HG03378 (cell line): ENCODE data around the gene YPEL1.
"Not testable (repeated sequence)": the region's sequence is repeated elsewhere in the genome, so short reads cannot be mapped to it uniquely, and the experiment has no call there.

ENCODE experiments used
- ATAC-seq: cut with Tn5 transposase; IDR thresholded peaks from one replicate; pipeline ENCODE4 v1.9.1; 2021; ENCODE audit warnings: mild to moderate bottlenecking, moderate library complexity; ENCODE audit not compliant: unreplicated experiment

The YPEL1 gene

GRCh38 chr22:21686193-21686608 is 49.4 kb downstream of the YPEL1 start:
- ATAC-seq, result no peak

GRCh38 chr22:21685164-21685513 is 50.5 kb downstream of the YPEL1 start:
- no peak for ATAC-seq

- no peak for ATAC-seq
These were observed 51.0 kb downstream of the YPEL1 start for GRCh38 chr22:21684492-21685163.

GRCh38 chr22:21683401-21683811 is 52.2 kb downstream of the YPEL1 start:
- ATAC-seq, result no peak

- ATAC-seq, result no peak
These were observed 53.0 kb downstream of the YPEL1 start for GRCh38 chr22:21682385-21683175.

- ATAC-seq, result no peak
These were observed 53.8 kb downstream of the YPEL1 start for GRCh38 chr22:21681566-21682370.

GRCh38 chr22:21680830-21681565 is 54.6 kb downstream of the YPEL1 start:
- ATAC-seq, result no peak

- ATAC-seq, result no peak
These were observed 56.2 kb downstream of the YPEL1 start for GRCh38 chr22:21679383-21679782.

GRCh38 chr22:21678842-21679241 is 56.8 kb downstream of the YPEL1 start:
- ATAC-seq, result not testable (repeated sequence)

GRCh38 chr22:21677606-21678443 is 57.8 kb downstream of the YPEL1 start:
- no peak for ATAC-seq

- ATAC-seq, result no peak
These were observed 60.9 kb downstream of the YPEL1 start for GRCh38 chr22:21674638-21675245.

GRCh38 chr22:21673534-21674321 is 61.9 kb downstream of the YPEL1 start:
- ATAC-seq, result no peak

GRCh38 chr22:21672107-21672629 is 63.4 kb downstream of the YPEL1 start:
- ATAC-seq, result no peak

GRCh38 chr22:21669026-21669425 is 66.6 kb downstream of the YPEL1 start:
- ATAC-seq, result no peak

- no peak for ATAC-seq
These were observed 68.8 kb downstream of the YPEL1 start for GRCh38 chr22:21666786-21667185.

- no peak for ATAC-seq
These were observed 70.3 kb downstream of the YPEL1 start for GRCh38 chr22:21665047-21665851.

- no peak for ATAC-seq
These were observed 71.9 kb downstream of the YPEL1 start for GRCh38 chr22:21663738-21664137.

GRCh38 chr22:21661991-21662390 is 73.6 kb downstream of the YPEL1 start:
- ATAC-seq, result no peak
